Ramos (cell line): ENCODE measurements around the gene TMEM255A.

Source experiments
- in situ Hi-C: fragments of 300-500 bp; cut with MboI; formaldehyde crosslinking; loops from one replicate; pipeline ENCODE4 v1.14.3; 2022; ENCODE audit warnings: low sequenced_read_pairs; ENCODE audit not compliant: unreplicated experiment

The TMEM255A gene

DNA sequence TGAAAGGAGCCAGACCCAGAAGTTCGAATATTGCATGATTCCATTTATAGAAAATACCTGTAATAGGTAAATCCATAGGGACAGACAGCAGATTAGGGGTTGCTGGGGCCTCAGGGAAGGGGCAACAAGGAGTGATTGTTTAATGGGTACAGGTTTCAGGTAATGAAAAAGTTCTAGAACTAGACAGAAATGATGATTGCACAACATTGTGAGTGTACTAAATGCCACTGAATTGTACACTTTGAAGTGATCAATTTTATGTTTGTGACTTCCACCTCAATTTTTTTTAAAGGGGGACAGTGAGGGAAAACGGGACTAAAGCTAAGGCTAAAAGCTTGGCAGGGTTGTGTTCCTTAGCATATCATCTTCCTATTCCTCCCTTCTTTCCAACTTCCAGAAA, 37.1 kb downstream of the TMEM255A start:
- in situ Hi-C loops: no loop called here

DNA sequence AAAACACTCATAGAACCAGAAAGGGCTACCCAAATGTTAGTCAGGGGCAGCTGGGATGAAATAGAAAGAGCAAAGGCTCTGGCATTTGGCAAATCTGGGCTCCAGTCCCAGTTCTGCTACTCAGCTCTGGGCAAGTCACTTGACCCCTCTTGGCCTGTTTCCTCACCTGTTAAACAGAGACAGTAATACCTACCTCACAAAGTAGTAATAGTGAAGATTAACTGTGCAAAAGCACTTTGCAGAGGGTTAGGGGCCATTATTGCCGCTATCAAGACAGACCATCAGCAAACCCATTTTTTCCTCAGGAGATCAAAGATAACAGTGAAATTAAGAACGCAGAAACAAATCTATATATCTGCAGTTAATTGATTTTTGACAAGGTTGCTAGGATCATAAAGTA, 40.0 kb downstream of the TMEM255A start:
- in situ Hi-C loops: no loop called here

DNA sequence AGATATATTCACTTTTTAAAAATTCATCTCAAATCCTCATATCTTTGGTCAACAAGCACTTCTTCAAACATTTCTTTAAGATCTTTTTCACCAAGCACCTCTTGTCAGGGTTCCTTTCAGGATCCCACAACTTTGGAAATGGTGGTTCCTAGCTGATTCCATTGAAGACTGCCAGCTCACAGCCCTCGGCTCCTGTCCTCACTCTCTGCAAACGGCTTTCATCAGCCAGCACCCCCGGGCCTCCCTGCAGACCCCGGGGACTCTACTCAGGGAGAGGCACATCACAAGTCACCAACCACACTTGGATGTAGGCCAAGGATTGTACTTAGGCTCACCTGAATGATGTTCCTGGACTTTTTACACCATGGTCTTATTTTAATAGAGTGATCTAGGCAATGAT, 40.7 kb downstream of the TMEM255A start:
- in situ Hi-C loops: no loop called here

DNA sequence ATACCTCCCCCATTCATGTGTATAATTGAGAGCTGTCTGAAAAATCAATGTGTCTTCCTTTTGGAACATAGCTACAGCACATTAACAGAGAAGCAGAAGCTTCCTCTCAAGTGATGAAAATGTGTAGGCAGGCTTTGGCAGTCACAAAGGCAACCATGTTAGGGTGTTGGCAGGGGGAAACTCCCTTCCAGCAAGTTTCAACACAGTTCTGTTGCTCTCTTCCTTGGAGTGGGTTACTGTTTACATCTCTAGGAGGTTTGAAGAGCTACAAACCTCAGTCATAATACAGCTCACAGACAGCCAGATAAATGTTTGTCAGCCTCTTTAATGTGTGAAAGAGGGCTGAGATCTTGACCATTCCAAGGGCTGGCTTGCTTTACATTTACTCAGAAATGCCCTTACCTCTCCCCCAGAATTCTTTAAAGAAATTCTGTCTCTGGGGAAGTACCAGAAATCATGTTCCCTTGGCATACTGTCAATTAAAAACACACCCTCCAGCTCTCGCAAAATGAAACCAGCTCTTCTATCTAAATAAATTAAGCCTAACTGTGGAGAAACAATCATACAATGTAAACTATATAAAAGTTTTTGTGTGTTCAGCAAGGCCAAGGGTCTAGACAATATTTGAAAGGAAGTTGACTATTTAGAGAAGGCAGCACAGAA, 41.8 kb downstream of the TMEM255A start:
- in situ Hi-C loops: no loop called here

DNA sequence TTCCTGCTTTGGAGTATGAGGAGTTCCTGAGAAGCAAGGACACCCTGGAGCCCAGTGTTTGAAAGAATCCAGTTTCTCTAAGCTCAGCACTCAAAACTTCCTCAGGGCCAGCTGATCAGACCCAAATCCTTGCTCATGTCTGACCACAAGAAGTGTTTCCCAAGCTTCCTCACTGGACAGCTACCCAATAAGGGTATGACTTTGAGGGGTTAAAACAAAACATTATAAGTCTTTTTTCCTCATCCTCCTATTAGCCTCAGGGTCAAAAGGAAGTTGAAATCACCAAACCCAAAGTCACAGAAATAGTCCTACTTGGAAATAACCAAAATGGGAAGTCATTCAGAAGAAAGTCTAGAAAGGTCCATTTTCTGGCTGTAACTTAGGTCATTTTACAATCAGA, 46.9 kb downstream of the TMEM255A start:
- in situ Hi-C loops: no loop called here

DNA sequence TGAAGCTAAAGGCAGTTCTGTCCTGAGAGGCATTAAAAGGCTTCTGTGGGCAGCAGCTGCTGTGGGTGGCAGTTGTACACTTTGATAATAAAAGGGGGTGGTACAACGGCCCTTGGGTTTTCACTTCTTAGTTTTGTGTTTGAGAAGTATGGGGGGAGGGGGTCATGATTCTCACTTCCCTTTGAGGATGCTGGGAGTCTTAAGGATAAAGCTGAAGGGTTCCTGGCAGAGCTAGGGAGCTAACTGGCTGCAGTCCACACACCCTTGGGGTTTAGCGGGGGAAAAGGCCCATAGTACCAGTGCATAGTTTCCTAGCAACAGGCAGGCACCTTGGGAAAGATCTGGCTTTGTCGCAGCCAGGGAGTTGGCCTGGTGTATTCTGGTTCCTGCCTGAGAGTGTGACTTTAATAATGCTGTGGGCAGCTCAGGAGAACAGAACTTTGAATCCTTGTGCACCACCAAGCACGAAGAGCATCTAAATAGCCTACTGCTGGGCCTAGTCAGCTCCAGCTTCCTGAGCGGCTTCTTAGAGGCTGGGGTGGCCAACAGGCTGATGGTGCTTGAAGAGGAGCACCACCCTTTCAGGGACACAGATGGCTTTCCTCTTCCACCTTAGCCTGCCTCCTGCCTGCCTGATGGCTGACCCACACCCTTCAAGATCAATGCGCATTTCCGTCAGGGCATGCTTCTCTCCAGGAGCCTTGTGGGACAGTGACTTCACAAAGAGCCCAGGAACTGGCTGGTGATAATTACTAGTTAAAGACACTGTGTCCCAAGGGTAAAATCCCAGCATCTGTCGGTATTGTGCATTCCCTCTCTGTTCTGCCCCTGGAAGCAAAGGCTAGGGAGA, 48.2 kb downstream of the TMEM255A start:
- in situ Hi-C loops: no loop called here

DNA sequence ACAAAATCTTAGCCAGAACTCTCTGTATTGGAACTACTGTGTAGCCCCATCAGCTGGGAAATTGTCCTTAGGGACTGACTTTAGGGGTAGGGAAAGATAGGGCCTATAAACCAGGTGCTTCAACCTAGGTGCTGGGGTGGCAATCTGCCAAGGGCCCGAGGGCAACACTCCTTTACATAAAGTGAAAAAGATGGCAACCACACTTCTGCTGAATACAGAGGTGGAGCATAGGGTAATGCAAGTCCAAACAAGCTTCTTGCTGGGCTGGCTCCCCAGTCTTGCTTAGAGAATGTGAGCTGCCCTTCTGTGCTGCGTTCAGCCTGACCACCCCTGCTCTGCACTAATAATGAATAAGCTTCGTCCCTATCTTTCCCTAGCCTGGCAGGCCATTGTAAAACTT, 50.9 kb downstream of the TMEM255A start:
- in situ Hi-C loops: no loop called here

DNA sequence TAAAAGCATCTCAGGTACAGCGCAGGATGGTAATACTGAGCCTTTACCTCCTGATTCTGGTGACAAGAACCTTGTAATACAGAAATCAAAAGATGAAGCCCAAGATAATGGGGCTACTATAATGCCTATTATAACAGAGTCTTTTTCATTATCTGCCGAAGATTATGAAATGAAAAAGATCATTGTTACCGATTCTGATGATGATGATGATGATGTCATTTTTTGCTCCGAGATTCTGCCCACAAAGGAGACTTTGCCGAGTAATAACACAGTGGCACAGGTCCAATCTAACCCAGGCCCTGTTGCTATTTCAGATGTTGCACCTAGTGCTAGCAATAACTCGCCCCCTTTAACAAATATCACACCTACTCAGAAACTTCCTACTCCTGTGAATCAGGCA, 57.5 kb downstream of the TMEM255A start:
- in situ Hi-C loops: no loop called here

DNA sequence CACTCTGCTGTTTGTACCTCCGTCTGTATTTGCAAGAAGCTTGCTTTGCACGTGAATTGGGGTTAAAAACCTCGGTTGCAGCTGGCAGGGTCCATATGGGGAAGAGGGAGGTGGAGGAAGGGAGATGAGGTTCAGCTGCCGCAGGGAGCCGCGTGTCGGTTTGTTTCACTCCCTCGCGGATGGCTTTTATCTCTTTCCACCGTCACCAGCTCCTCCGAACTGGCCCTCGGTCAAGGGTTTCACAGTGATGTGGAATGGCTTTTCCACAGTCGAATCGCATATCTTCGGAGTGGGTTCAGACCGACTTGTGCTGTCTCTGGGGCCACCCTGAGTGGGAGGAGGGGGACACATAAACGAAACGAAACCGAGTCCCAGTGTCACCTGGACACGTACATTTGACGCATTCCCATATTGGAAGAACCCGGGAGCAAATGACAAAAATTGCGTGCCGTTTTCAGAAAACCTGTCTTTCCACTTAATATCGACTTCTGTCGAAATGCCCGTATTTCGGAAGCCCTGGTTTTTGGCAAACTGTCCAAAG, 59.7 kb downstream of the TMEM255A start:
- in situ Hi-C loops: no loop called here

DNA sequence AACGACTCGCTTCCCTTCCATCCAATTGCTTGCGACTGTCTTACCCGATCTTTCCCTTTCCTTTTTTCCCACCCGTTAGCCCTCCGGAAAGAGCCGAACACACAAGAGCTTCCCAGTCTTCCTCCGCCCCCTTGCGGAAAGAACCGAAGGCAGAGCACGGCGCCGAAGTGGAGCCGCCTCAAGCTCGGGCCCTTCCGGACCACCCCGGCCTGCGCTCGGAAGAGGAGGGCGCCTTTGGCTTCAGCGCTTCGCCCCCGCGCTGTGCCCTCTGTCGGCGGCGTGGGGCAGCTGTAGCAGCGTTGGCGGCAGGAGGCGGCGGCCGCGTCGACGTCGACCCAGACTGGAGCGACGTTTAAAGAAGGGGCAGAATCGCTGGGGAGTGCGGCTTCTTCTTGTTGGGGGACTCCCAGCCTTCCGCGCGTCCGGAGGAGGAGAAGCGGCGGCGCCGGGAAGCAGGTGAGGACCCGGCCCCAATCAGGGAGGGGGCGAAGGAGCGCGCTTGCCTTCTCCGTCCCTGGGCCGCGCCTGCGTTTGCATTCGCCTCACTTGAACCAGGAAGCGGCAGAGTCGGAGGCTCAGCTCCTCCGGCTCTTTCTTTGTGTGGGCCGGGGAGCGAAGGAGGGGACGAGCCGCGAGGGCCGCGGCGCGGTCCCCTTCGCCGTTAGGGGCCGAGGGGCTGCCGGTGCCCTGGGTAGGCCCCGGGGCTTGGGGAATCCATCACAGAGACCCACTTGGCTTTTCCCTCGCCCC, 60.6 kb downstream of the TMEM255A start, which contains the start of gene ZBTB33:
Gene ZBTB33 (plus strand): TSS at position 291 of the 750 bp plus-strand sequence. CDS start 2,604 bp downstream, outside the sequence.
- in situ Hi-C loops: no loop called here

DNA sequence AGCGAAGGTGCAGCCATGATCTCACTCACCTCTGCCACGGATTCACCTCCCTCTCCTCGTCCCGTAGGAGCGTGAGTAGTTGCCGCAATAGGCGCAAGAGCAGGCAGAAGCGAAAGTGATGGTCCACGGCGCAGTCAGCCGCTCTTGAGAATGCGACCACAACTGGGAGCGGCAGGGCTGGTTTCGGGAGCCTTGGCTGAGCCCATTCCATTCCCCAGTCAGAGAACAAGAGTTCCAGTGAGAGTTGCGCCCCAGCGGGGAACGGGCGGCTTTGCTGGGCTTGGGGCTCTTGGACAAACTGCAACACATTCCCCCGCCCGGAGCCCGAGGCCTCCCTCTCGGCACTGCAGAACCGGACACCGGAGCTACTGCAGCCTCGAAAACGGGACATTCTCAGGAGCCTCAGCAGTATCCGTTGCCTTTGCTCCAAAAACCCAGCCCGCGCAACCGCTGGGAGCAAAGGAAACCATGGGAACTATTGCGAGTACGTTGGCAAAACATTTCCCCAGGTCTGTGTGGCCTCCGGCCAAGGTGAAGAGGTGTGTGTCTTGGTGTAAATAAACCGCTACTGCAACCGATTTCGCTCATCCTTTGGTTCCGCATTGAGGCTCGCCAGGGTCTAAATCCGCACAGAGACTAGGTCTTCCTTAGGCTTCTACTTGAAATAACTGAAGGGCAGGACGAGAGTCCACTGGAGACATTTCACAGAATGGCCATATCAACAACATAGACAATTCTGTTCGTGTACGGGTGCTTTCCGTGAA, 66.3 kb downstream of the TMEM255A start:
- in situ Hi-C loops: loop anchor here (25.0 kb wide), 1 partner anchor 133 kb away; the partner anchor contains the start of gene RHOXF1

DNA sequence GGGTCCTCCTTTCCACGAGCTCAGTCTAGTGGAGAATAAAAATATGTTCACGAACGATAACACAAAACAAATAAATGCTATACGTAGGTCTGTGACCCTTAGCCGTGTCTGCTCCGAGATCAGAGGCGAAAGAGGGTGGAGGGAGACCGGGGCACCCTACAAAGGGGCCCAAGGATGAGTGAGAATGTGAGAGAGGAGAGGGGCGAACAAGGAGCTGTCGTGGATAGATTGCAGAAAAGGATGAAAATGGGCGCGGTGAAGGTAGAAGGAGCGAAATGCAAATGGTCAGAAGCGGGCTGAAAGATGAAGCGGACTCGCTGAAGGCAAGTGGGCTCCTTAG, 66.9 kb downstream of the TMEM255A start:
- in situ Hi-C loops: loop anchor here (25.0 kb wide), 1 partner anchor 132 kb away; the partner anchor contains the start of gene RHOXF1

DNA sequence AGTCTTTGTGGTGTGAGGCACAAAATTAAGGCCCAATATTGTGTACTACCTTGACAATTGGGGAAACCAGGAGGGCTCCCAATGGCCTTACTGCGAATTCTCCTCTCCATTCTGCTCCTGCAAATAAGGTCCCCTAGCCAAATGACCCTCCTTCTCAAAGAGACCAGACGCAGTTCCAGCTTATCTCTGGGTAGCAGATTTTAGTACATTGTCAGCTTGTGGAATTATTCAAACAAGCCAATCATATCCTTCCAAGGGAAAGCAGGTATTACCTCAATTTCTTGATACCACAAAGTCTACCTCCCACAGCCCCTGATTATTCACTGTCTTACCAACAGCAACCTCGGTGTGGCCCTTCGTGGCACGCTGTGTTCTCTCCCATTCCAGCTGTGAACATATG, 68.4 kb downstream of the TMEM255A start:
- in situ Hi-C loops: loop anchor here (25.0 kb wide), 1 partner anchor 131 kb away; the partner anchor contains the start of gene RHOXF1

DNA sequence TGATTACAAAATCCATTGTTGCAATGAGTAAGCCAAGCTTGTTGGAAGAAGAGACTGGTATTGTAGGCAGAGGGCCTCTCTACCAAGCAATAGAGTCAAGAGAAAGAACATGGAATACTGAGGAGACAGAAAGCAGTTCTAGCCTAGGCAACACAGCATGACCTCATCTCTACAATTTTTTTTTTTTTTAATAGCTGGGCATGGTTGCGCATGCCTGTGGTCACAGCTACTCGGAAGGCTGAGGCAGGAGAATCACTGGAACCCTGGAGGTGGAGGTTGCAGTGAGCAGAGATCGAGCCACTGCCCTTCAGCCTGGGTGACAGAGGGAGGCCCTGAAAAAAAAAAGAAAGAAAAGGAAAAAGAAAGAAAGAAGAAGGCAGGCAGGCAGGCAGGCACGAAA, 72.3 kb downstream of the TMEM255A start:
- in situ Hi-C loops: loop anchor here (25.0 kb wide), 1 partner anchor 127 kb away; the partner anchor contains the start of gene RHOXF1

DNA sequence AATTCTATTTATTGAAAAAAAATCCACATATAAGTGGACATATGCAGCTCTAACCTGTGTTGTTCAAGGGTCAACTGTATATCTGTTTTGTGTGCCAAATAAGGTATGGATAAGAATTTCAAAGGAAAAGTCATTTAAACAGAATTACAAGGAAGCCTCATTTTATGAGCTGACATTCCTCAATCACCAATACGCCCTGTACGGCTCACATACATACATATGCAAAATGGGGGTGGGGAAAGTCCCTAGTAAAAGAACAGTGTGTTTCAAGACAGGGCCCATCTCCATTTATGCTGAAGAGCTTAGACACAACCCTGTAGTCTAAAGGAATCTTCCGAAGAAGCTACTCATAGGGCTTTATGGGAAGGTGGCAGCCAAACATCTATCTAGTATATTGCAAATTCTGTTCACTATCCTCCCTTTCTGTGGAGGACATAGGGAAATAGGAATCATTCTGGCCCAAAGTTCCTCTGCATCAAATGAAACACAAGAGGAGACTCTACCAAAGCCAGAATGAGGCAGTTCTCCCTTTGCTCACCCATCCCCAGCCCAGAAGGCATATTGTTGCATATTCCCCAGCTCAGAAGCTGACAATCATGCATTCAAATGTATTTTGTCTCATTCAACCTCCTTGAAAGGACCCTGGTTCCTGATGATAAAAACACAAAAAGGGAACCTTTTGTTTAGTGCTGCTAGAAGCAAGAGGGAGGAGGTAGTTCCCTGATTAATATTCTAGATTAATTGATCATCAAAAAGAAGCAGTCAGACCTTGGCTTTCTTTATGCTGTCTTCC, 74.4 kb downstream of the TMEM255A start:
- in situ Hi-C loops: loop anchor here (25.0 kb wide), 1 partner anchor 125 kb away; the partner anchor contains the start of gene RHOXF1

DNA sequence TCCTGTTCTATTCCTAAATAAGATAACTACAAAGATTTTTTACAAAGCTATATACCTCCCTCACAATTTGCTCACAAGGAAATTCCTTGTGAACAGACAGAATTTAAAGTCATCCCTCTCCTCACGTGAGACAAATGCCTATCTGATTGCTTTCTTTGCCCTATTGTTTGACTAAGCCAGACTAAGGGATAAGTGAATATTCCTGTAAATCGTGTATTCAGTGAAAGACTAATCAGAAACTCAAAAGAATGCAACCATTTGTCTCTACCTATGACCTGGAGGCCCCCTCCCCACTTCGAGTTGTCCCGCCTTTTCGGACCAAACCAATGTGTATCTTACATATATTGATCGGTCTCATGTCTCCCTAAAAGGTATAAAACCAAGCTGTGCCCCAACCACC, 76.0 kb downstream of the TMEM255A start:
- in situ Hi-C loops: loop anchor here (25.0 kb wide), 1 partner anchor 123 kb away; the partner anchor contains the start of gene RHOXF1

DNA sequence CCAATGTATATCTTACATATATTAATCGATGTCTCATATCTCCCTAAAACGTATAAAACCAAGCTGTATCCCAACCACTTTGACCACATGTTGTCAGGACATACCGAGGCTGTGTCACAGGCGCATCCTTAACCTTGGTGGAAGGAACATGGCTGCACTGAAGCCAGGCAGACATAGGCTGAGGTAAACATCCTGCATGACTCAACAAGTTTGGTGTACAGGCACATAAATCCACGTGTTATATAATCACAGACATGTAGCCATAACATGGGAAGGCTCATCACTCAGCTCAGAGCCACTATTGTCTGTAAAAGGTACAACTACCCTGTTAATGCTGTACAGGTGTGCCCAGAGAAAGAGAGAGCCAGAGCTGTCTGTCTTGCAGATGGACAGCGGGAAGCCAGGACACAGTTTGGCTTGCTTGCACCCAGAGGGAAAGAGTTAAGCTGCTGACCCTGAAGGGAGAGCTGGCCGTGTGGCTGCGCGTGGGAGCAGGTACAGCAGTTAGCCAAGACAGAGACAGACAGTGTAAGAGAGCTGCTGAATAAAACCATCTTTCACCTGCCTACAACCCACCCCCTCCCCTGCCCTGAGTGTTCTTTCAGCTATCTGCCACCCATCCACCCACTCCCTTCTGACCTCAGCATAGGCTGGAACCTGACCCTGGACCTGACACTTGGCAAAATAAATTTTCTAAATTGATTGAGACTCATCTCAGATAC, 82.9 kb downstream of the TMEM255A start:
- in situ Hi-C loops: loop anchor here (25.0 kb wide), 1 partner anchor 116 kb away; the partner anchor contains the start of gene RHOXF1

DNA sequence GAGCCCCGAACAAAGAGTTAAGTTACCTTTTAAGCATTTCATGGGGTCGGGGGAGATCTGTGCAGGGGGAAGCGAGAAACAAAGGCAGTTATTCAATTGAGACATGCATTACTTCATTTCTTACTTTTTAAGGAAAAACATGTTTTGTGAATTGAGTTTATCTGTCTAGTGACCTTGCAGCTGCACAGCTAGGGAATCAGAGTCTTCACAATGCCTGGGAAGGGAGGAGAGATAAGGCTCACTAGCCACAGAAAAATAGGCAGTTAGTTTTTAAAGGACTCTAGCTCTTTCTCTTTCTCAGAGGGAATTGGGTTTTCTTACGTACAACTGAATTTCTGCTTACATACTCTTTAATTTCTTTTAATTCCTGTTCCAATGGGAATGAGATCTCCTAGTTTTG, 86.9 kb downstream of the TMEM255A start:
- in situ Hi-C loops: no loop called here
